ENCODE data around the gene CNTNAP1.
"Not testable (repeated sequence)": the region's sequence is repeated elsewhere in the genome, so short reads cannot be mapped to it uniquely, and the experiment has no call there.

CNTNAP1 gene

DNA sequence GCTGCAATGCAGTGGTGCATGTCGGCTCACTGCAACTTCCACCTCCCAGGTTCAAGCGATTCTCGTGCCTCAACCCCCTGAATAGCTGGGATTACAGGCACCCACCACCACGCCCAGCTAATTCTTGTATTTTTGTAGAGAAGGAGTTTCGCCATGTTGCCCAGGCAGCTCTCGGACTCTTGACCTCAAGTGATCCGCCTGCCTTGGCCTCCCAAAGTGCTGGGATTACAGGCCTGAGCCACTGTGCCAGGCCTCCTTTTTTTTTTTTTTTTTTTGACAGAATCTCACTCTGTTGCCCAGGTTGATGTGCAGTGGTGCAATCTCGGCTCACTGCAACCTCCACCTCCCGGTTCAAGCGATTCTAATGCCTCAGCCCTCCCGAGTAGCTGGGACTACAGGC is 60.6 kb downstream of the CNTNAP1 start:
- DNase-seq (ENCODE audit: low spot score) = not testable (repeated sequence)

DNA sequence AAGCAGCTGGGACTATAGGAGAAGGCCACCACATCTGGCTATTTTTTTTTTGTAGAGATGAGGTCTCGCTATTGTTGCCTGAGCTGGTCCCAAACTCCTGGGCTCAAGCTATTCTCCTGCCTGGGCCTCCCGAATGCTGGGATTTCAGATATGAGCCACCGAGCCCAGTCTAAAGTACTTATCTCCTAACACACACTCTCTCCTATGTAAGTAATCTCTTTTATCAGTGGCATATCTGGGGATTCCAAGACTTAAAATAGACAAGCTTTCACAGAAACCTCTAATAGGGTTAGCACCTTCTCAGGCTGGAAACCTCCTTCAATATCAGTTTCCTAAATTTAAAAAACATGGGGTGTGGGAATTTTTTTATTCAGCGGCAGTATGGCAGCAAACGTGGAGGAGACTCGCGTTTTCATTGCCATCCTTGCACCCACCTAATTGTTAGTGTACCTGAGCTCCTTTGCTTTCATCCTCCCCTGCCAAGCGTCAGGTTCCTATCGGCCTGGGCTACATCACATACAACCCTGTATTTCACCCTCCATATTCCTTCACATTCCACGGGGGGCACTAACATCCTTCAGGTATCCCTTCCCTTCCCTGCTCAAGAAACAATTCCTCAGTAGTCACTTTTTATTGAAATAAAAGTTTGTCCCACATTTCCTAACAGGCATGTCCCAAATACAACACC is 61.4 kb downstream of the CNTNAP1 start:
- DNase-seq (ENCODE audit: low spot score) = no peak

DNA sequence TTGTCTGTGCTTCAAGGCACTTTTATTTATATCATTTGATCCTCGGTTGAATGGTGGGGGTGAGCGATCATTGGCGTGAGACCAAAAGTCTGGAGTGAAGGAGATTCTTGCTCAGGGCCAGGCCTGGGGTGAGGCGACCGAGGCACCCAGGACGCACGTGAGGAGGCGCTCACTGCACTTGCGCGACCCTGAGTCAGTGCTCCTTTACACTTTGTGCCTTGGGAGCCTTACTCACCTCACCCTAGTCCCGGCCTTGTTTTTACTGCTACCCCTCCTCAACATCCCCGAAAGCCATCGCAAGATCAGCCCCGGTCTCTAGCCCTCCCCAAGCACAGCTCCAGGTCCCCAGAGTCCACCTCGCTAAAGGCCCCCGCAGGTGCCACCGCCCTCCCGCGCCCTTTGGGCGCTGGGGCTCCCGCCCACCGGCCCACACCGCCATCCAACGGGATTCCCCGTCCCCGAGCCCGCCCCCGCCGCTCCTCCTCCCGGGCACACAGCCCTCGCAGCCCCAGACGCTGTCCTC is 62.0 kb downstream of the CNTNAP1 start:
- peak; percentile 77 for DNase-seq (ENCODE audit: low spot score)

DNA sequence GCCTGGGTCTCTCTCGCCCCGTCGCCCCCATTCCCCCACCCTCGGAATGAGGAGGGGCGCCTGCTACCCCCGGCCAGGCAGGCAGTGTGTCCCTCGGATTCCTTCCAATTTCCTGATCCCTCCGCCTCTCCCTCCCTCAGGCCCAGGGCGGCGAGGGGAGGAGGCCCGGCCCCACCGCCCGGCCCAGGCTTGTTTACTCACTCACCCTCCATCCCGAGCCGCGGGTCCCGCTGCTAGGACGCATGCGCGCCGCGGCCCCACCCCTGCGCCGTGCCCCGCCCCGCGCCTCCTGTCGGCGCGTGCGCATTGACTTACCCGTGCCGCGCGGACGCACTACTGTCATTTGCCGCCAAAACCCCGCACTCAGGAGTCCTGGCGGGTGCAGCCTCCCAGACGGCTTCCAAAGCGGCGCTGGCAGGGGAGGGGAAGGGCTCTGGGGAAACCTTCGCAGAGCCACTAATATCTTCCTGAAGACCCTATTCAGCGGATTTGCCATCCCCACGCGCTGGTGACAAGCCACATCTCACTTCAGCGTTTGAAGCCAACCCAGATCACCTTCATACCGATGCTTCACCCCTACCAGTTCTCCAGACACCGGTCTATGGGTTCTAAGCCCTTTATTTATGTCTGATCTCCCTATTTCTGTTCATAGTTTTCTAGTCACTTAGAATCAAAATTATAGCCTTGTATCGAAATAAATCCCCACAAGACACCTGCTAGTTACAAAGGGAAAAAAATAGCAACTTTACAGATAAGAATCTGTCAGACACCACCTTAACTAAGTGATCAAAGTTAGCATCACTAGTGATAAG is 62.7 kb downstream of the CNTNAP1 start, which contains the start of gene EZH1:
Gene EZH1 (minus strand): TSS at position 235 of the 812 bp plus-strand sequence. CDS start 16,099 bp downstream, outside the sequence.
- DNase-seq (ENCODE audit: low spot score) = peak; percentile 100

DNA sequence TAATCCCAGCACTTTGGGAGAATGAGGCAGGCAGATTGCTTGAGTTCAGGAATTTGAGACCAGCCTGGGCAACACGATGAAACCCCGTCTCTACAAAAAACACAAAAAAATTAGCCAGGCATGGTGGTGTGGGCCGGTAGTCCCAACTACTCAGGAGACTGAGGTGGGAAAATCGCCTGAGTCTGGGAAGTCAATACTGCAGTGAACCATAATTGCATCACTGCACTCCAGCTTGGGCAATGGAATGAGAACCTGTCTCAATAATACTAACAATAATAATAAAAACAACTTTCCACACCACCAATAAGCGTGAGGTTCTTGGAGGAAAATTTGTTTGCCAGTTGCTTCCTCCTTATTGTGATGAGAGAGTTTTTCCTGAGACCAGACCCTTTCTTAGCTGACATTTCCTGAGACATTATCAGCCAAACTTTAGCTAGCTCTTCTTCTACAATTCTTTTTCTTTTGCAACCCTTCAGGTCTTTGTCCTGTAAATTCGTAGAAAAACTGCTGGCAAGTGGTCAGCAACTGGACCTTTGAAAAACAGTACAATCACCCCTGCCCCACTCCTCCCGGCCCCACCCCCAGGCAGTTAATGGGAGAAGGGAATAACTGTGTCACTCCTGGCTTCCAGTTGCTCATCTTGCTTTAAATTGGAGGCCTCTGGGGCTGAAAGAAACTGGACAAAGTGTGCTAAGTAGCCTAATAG is 66.0 kb downstream of the CNTNAP1 start:
- DNase-seq (ENCODE audit: low spot score) = no peak

DNA sequence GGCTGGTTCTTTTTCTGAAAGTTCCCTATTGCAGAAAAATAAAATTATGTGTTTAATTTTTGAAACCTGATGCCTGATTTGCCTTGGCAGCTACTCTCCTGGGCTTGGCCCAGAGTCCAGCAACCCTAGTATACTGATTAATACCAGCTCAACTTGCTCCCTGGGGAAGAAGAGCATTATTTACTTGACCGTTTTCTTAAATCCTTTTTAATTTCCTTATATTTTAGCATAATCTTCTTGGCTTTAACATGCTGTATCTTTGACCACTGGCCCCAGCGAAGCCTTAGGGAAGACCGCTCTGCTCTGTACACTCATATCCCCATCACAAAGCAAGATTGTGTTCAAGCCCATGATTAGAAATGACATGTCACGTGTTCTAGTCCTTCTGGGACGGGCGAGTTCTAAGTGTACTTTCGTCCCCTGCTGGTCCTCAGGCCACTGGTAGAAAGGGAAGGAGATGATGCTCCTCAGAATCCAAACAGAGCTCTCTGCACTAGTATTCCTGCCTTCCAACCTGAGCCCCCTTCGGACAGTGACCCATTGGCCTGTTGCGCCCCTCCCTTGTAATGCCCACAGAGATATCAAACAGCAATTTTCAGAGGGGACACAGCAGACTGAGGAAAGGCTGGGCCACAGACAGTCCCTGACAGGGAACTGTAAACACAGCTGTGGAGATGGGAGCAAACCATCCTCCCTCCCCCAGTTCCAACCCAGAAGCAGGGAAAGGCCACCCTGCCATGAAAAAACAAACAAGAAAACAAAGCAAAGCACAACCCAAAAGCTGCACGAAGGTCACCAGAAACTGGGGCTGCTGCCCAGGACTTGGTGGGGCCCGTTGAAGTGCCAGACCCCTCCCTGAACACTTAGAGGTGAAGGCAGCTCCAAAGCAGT is 66.8 kb downstream of the CNTNAP1 start:
- DNase-seq (ENCODE audit: low spot score) = no peak

All from AG08396 (cell line).